Fibroblast of lung (primary cell): Measurements from ENCODE around the gene DNER. TPM values are rescaled to one million over a fixed set of nuclear protein-coding genes. Genes with fewer than 3 reads are reported as not detected.

Source experiments
- DNase-seq, 2 donors: peaks; one replicate each; pipeline versions ENCODE4 v3.0.0 to v3.0.0-alpha.2; 2010; ENCODE audit warnings: low read depth in 2 of 2
- H2AFZ ChIP-seq: 2 replicates; pipeline ENCODE4 v1.5.1; 2012; ENCODE audit warnings: low read length, control low read depth, inconsistent platforms
- H3K27ac ChIP-seq: 2 replicates; pipeline ENCODE4 v1.5.1; 2011; ENCODE audit warnings: low read length, control low read depth; ENCODE audit not compliant: insufficient read depth
- H3K27me3 ChIP-seq: 2 replicates; pipeline ENCODE4 v1.5.1; 2011; ENCODE audit warnings: mild to moderate bottlenecking, low read length; ENCODE audit not compliant: control insufficient read depth, insufficient read depth
- H3K36me3 ChIP-seq: 2 replicates; pipeline ENCODE4 v1.5.1; 2011; ENCODE audit warnings: low read length; ENCODE audit not compliant: control insufficient read depth, insufficient read depth
- H3K4me1 ChIP-seq: 2 replicates; pipeline ENCODE4 v1.5.1; 2011; ENCODE audit warnings: low read length; ENCODE audit not compliant: control insufficient read depth, insufficient read depth; ENCODE audit errors: extremely low read depth
- H3K4me2 ChIP-seq: 2 replicates; pipeline ENCODE4 v1.5.1; 2011; ENCODE audit warnings: low read length, control low read depth; ENCODE audit not compliant: insufficient read depth; ENCODE audit errors: extremely low read depth
- H3K4me3 ChIP-seq, 4 experiments: fragments of 200-600 bp in 1 of 4; sonication (generic) in 1 of 4; replicated peaks in 1 of 4; 2 replicates each; pipeline ENCODE4 v1.5.1; 2011 to 2016; ENCODE audit warnings: low read length in 4 of 4, low read depth in 3 of 4, mild to moderate bottlenecking in 3 of 4, control low read depth in 2 of 4, inconsistent platforms in 1 of 4, mixed read lengths in 1 of 4; ENCODE audit not compliant: insufficient read depth in 1 of 4; ENCODE audit errors: control extremely low read depth in 1 of 4
- H3K79me2 ChIP-seq: 2 replicates; pipeline ENCODE4 v1.5.1; 2012; ENCODE audit warnings: mild to moderate bottlenecking, low read length, inconsistent platforms; ENCODE audit not compliant: control insufficient read depth, insufficient read depth
- H3K9ac ChIP-seq: 2 replicates; pipeline ENCODE4 v1.5.1; 2011; ENCODE audit warnings: mild to moderate bottlenecking, low read length, control low read depth; ENCODE audit not compliant: insufficient read depth
- H3K9me3 ChIP-seq: 2 replicates; pipeline ENCODE4 v1.5.1; 2012; ENCODE audit warnings: low read depth, low read length; ENCODE audit not compliant: control insufficient read depth, insufficient read depth
- H4K20me1 ChIP-seq: 2 replicates; pipeline ENCODE4 v1.5.1; 2011; ENCODE audit warnings: low read length; ENCODE audit not compliant: control insufficient read depth, insufficient read depth; ENCODE audit errors: extremely low read depth
- CTCF ChIP-seq, 2 donors: IDR thresholded peaks in 1 of 2; conservative IDR thresholded peaks in 1 of 2; 1 replicate in 1 of 2; 2 replicates in 1 of 2; pipeline ENCODE4 v1.5.1; 2011 to 2012; ENCODE audit warnings: low read length in 2 of 2, control low read depth in 1 of 2, inconsistent platforms in 1 of 2, low read depth in 1 of 2, mild to moderate bottlenecking in 1 of 2
- EZH2 ChIP-seq: IDR thresholded peaks from 2 replicates; pipeline ENCODE4 v1.5.1; 2012; ENCODE audit warnings: low read length, control low read depth, mild to moderate bottlenecking; ENCODE audit errors: missing control alignments
- polyA plus RNA-seq, 2 donors: library from polyadenylated mRNA; depleted of rRNA in 1 of 2; stranded (reverse) in 1 of 2; unstranded in 1 of 2; fragments of >200 nt; gene quantifications; 2 replicates each; pipeline ENCODE4 v1.2.1, GENCODE V29; 2011 to 2012; ENCODE audit warnings: missing spikeins in 1 of 2
- total RNA-seq: library from RNA; depleted of rRNA; stranded (reverse); fragments of >200 nt; gene quantifications from 2 replicates; pipeline ENCODE4 v1.2.1, GENCODE V29; 2014

Gene DNER
- total and polyA plus RNA-seq, 2 donors (not counting 1 experiment from before 2014, with no cell fraction given), result 0.33 to 0.43 TPM

DNA sequence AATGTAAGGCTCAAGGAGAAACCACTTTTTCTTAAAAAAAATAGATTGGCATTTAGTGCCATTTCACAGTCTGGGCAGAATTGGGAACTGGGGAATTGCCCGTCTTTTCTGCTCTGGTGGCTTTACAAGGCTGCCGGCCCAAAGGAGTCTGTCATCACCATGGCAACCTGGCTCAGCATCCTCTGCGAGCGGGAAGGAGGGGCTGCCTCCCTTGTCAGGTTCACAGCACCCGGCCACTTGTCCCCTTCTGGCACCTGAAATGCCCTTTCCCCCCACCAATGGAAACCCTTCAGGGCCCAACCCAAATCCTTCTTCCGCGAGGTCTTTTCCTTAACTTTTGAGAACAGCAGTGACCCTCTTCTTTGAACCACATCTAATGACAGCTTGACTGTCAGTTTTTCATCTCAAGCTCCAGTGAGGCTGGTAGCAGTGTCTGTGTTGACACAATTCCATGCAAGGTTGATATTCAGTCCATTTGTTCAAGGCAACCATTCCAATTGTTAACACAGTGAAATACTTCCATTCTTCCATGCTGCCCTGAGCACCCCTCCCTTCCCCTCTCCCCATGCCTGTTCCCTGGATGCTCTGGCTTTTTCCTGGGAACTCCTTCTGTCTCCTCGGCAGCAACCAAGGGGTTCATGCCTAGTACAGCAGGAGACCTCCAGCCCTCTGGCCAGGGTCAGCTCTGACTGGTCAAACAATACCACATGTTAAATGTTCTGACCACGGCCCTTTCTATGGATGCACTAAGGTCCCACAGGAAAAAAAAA is 79.6 kb downstream of the DNER start:
- Histone ChIP-seq H2AFZ (no peak overlapping the region), H3K9ac (no peak overlapping the region), H3K4me3 (no peak overlapping the region), H3K4me1 (no peaks in the 10 kb centered on the region), H3K4me2 (no peak overlapping the region), H4K20me1 (no peaks in the 10 kb centered on the region), H3K79me2 (no peaks in the 10 kb centered on the region), H3K36me3 (no peaks in the 10 kb centered on the region), H3K27ac (no peak overlapping the region), H3K27me3 (no peaks in the 10 kb centered on the region), H3K9me3 (no peaks in the 10 kb centered on the region)
- DNase-seq, result no peak
- TF ChIP-seq EZH2 (no peak), CTCF (conservative IDR thresholded peaks at IDR 0.05 in 1 of 2, IDR thresholded peaks at IDR 0.05 in 1 of 2; ENCODE audit: low read depth in 1 of 2, low read length in 2 of 2) (no peak)

DNA sequence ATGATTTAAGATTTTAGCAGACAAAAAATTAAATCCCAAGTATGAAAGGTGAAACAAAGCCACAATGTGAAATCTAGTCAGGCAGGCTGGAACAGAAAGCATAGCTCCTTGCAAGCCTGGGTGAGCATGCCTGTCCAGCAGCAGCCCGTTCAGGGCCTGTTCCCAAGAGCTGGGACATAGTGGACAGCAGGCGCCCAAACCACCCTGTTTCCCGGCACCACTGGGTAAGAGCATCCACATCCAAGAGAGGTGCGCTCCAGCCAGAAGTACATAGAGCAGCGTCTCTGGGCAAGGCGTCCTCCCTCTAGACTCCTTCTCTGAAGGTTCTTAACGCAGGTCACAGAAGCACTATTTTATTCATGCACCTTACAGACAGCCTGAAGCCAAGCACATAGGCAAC is 80.8 kb downstream of the DNER start:
- TF ChIP-seq CTCF (conservative IDR thresholded peaks at IDR 0.05 in 1 of 2, IDR thresholded peaks at IDR 0.05 in 1 of 2; ENCODE audit: low read depth in 1 of 2, low read length in 2 of 2) (no peak), EZH2 (no peak)
- H3K9ac ChIP-seq, result no peak overlapping the region
- no peaks in the 10 kb centered on the region for H3K9me3 ChIP-seq
- H2AFZ ChIP-seq, result no peak overlapping the region
- no peak overlapping the region for H3K4me3 ChIP-seq
- H3K79me2 ChIP-seq, result no peaks in the 10 kb centered on the region
- no peaks in the 10 kb centered on the region for H3K27me3 ChIP-seq
- no peaks in the 10 kb centered on the region for H4K20me1 ChIP-seq
- H3K4me2 ChIP-seq, result no peak overlapping the region
- H3K27ac ChIP-seq, result no peak overlapping the region
- H3K36me3 ChIP-seq, result no peaks in the 10 kb centered on the region
- H3K4me1 ChIP-seq, result no peaks in the 10 kb centered on the region
- DNase-seq, result no peak

GRCh38 chr2:229629039-229629438 is 85.3 kb downstream of the DNER start:
- Histone ChIP-seq H3K36me3 (no peaks in the 10 kb centered on the region), H4K20me1 (no peaks in the 10 kb centered on the region), H2AFZ (no peak overlapping the region), H3K4me3 (no peak overlapping the region), H3K79me2 (no peaks in the 10 kb centered on the region), H3K9ac (no peak overlapping the region), H3K9me3 (no peaks in the 10 kb centered on the region), H3K27ac (no peak overlapping the region), H3K4me1 (no peaks in the 10 kb centered on the region), H3K27me3 (no peaks in the 10 kb centered on the region), H3K4me2 (no peak overlapping the region)
- TF ChIP-seq EZH2 (no peak), CTCF (conservative IDR thresholded peaks at IDR 0.05 in 1 of 2, IDR thresholded peaks at IDR 0.05 in 1 of 2; ENCODE audit: low read depth in 1 of 2, low read length in 2 of 2) (no peak)
- no peak for DNase-seq
